Thyroid gland (tissue), 4 donors: Measurements from ENCODE around the gene PCCA. TPM values are rescaled to one million over a fixed set of nuclear protein-coding genes. Genes with fewer than 3 reads are reported as not detected.

ENCODE experiments used
- DNase-seq, 2 donors: peaks; one replicate each; pipeline ENCODE4 v3.0.0-alpha.2; 2019
- H3K27ac ChIP-seq, 3 donors: fragments of 200-600 bp; sonication (generic); 1 replicate in 2 of 3; 2 replicates in 1 of 3; pipeline ENCODE4 v1.5.1; 2016 to 2019; ENCODE audit warnings: mild to moderate bottlenecking in 1 of 3, moderate library complexity in 1 of 3
- H3K27me3 ChIP-seq: fragments of 200-600 bp; sonication (generic); one replicate; pipeline ENCODE4 v1.5.1; 2019
- H3K36me3 ChIP-seq, 2 donors: fragments of 200-600 bp; sonication (generic); one replicate each; pipeline ENCODE4 v1.5.1; 2016 to 2019
- H3K4me1 ChIP-seq, 2 donors: fragments of 200-600 bp; sonication (generic); one replicate each; pipeline ENCODE4 v1.5.1; 2017 to 2019
- H3K4me3 ChIP-seq, 3 donors: fragments of 200-600 bp; sonication (generic); replicated peaks in 1 of 3; 1 replicate in 2 of 3; 2 replicates in 1 of 3; pipeline ENCODE4 v1.5.1; 2016; ENCODE audit warnings: mild to moderate bottlenecking in 1 of 3
- H3K9me3 ChIP-seq: fragments of 200-600 bp; sonication (generic); one replicate; pipeline ENCODE4 v1.5.1; 2017
- POLR2A ChIP-seq, 2 donors: fragments of 450-650 bp; IDR thresholded peaks; one replicate each; pipeline ENCODE4 v1.6.1; 2017; ENCODE audit warnings: antibody characterized with exemption in 2 of 2, mild to moderate bottlenecking in 2 of 2, moderate library complexity in 1 of 2
- WGBS, 2 donors: methylation state at CpG; one replicate each; pipeline ENCODE4 v1.1.5; 2017; 5-methylcytosine and 5-hydroxymethylcytosine counted together
- intact Hi-C: fragments of 100-400 bp; cut with DNase I; formaldehyde crosslinking; loops from one replicate; pipeline ENCODE4 v1.15.1; 2023
- total RNA-seq, 4 donors: library from RNA; depleted of rRNA; stranded (reverse); fragments of >200 nt; gene quantifications; one replicate each; pipeline ENCODE4 v1.2.3, GENCODE V29; 2016
- TF ChIP-seq, protein P1 (sequence below), 6 experiments: fragments of 200-600 bp in 3 of 6; fragments of 450-650 bp in 3 of 6; sonication (generic) in 3 of 6; IDR thresholded peaks; one replicate each; pipeline ENCODE4 v1.5.1; 2016 to 2019; ENCODE audit warnings: antibody characterized with exemption in 6 of 6, mild to moderate bottlenecking in 2 of 6, inconsistent platforms in 1 of 6, moderate library complexity in 1 of 6

Gene PCCA
- total RNA-seq, 4 donors from 2014 or later: 54.3 to 95.2 (median 67.7) TPM

DNA sequence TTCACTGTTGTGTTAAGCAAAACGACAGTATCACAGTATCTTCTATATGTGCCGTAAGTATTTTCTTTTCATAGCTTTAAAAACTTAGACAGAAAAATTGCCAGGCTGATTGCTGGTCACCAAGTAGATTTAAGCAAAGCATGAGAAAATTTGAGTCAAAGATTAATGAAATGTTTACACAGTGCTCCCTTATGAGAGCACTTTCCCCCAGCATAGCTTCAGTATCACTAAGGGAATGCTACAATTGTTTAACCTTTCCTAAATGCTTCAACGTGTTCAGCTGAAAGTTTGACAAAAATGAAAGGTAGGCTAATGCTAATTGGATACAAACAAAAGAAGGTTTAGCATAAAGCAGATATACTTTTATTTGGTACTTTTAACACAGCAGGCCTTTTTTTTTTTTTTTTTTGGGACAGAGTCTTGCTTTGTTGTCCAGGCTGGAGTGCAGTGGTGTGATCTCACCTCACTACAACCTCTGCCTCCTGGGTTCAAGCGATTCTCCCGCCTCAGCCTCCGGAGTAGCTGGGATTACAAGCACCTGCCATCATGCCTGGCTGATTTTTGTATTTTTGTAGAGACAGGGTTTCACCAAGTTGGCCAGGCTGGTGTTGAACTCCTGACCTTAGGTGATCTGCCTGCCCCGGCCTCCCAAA is 23.4 kb downstream of the PCCA start:
- no peaks in the 10 kb centered on the region for H3K27me3 ChIP-seq
- WGBS, 2 donors: 73 to 77% methylated on average over 7 of the region's 7 CpGs
- no peak for DNase-seq
- H3K4me3 ChIP-seq: no peak overlapping the region
- TF ChIP-seq POLR2A (IDR thresholded peaks at IDR 0.05): no peak
- TF ChIP-seq, protein P1, sequence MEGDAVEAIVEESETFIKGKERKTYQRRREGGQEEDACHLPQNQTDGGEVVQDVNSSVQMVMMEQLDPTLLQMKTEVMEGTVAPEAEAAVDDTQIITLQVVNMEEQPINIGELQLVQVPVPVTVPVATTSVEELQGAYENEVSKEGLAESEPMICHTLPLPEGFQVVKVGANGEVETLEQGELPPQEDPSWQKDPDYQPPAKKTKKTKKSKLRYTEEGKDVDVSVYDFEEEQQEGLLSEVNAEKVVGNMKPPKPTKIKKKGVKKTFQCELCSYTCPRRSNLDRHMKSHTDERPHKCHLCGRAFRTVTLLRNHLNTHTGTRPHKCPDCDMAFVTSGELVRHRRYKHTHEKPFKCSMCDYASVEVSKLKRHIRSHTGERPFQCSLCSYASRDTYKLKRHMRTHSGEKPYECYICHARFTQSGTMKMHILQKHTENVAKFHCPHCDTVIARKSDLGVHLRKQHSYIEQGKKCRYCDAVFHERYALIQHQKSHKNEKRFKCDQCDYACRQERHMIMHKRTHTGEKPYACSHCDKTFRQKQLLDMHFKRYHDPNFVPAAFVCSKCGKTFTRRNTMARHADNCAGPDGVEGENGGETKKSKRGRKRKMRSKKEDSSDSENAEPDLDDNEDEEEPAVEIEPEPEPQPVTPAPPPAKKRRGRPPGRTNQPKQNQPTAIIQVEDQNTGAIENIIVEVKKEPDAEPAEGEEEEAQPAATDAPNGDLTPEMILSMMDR (IDR thresholded peaks at IDR 0.05): no peak
- peaks cover 0 to 6% of the 10 kb centered on the region in 2 donors for H3K4me1 ChIP-seq
- H3K9me3 ChIP-seq: no peaks in the 10 kb centered on the region
- H3K36me3 ChIP-seq: no peaks in the 10 kb centered on the region
- no peak overlapping the region for H3K27ac ChIP-seq
- intact Hi-C loops: no loop called here

GRCh38 chr13:100115693-100116254 is 26.9 kb downstream of the PCCA start:
- DNase-seq: no peak
- Histone ChIP-seq H3K27me3 (no peaks in the 10 kb centered on the region), H3K27ac (no peak overlapping the region), H3K4me3 (no peak overlapping the region), H3K9me3 (no peaks in the 10 kb centered on the region), H3K4me1 (peaks cover 0 to 6% of the 10 kb centered on the region in 2 donors), H3K36me3 (no peaks in the 10 kb centered on the region)
- TF ChIP-seq, protein P1 (IDR thresholded peaks at IDR 0.05): no peak
- no peak for TF ChIP-seq POLR2A (IDR thresholded peaks at IDR 0.05)
- intact Hi-C loops: no loop called here
- WGBS, 2 donors: 95 to 97% methylated on average over 1 of the region's 1 CpG

GRCh38 chr13:100124265-100124664 is 35.4 kb downstream of the PCCA start:
- H3K27me3 ChIP-seq: no peaks in the 10 kb centered on the region
- no peak for DNase-seq
- intact Hi-C loops: no loop called here
- H3K4me1 ChIP-seq: no peaks in the 10 kb centered on the region
- no peak overlapping the region for H3K27ac ChIP-seq
- H3K4me3 ChIP-seq: no peak overlapping the region
- peaks cover 0 to 7% of the 10 kb centered on the region in 2 donors for H3K36me3 ChIP-seq
- 89 to 94% methylated on average over 5 of the region's 5 CpGs for WGBS, 2 donors
- H3K9me3 ChIP-seq: no peaks in the 10 kb centered on the region
- TF ChIP-seq POLR2A (IDR thresholded peaks at IDR 0.05): no peak
- TF ChIP-seq, protein P1 (IDR thresholded peaks at IDR 0.05): no peak

DNA sequence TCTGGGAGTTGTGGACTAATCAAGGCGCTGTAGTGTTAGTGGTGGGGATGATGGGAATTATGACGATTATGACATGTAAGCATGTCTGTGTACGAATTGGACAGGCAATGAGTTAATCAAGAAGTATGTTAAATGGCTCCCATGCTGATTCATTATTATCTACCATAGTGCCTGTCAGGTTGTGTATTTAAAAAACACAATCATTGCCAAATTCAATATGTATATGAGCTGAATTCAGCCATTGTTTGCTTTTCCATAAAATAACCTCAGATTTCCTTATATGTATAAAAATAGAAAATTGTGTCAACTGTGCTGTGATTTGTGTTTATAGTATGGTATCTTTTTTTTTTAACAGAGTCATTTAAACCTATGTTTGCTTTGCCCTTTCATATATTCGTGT is 37.1 kb downstream of the PCCA start:
- peaks cover 0 to 7% of the 10 kb centered on the region in 2 donors for H3K36me3 ChIP-seq
- H3K27me3 ChIP-seq: no peaks in the 10 kb centered on the region
- intact Hi-C loops: no loop called here
- peaks cover 0 to 9% of the 10 kb centered on the region in 2 donors for H3K4me1 ChIP-seq
- TF ChIP-seq POLR2A (IDR thresholded peaks at IDR 0.05): no peak
- DNase-seq: no peak
- H3K27ac ChIP-seq: no peak overlapping the region
- WGBS, 2 donors: 96 to 98% methylated on average over 4 of the region's 4 CpGs
- H3K9me3 ChIP-seq: no peaks in the 10 kb centered on the region
- H3K4me3 ChIP-seq: no peak overlapping the region

- no peaks in the 10 kb centered on the region for H3K36me3 ChIP-seq
- H3K27ac ChIP-seq: no peak overlapping the region
- no peaks in the 10 kb centered on the region for H3K9me3 ChIP-seq
- H3K4me3 ChIP-seq: no peak overlapping the region
- intact Hi-C loops: no loop called here
- WGBS, 2 donors: 92 to 98% methylated on average over 3 of the region's 3 CpGs
- no peak for DNase-seq
- TF ChIP-seq, protein P1 (IDR thresholded peaks at IDR 0.05): no peak
- TF ChIP-seq POLR2A (IDR thresholded peaks at IDR 0.05): no peak
- peaks cover 0 to 9% of the 10 kb centered on the region in 2 donors for H3K4me1 ChIP-seq
- H3K27me3 ChIP-seq: no peaks in the 10 kb centered on the region
Observed at GRCh38 chr13:100128373-100128772, 39.5 kb downstream of the PCCA start.
